ENCODE results near the gene PEAK1. TPM values are rescaled to one million over a fixed set of nuclear protein-coding genes. Genes with fewer than 3 reads are reported as not detected.
"Not testable (repeated sequence)": the region's sequence is repeated elsewhere in the genome, so short reads cannot be mapped to it uniquely, and the experiment has no call there.

The PEAK1 gene
- total and polyA plus RNA-seq, 4 experiments from 2014 or later: 2.2 to 10.1 (median 7.8) TPM; not detected in 1

DNA sequence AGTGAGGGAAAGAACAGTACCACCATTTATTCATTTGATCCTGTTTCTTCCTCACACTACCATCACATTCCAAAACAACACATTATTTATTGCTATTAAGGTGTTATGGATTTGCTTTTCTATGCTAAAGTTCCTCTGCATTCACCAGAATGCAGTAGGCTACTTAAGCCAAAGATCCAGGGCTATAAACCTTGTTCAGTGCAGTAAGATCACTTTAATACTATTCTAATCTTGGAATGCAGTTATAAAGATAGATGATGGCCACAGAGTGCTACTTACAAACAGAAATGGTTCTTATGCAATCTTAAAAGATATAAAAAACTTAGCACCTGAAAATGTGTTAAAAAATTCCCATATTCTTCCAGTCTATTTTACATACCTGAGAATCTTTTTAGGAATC is 241.5 kb downstream of the PEAK1 start:
- Mint-ChIP-seq H3K36me3 (peaks cover 0 to 14% of the 10 kb centered on the region in 2 donors), H3K27ac (peak overlapping the region in 1 of 7 donors; percentile 13), H3K9me3 (no peaks in the 10 kb centered on the region), H3K4me3 (no peak overlapping the region), H3K27me3 (no peaks in the 10 kb centered on the region), H3K4me1 (peaks cover 11 to 33% (median 20%) of the 10 kb centered on the region in 4 donors)
- Histone ChIP-seq H3K4me3 (ENCODE audit: low read length in 2 of 2) (no peak overlapping the region), H3K27ac (ENCODE audit: low read depth, low read length) (no peak overlapping the region), H3K36me3 (ENCODE audit: insufficient read depth, low read length) (no peaks in the 10 kb centered on the region), H3K27me3 (ENCODE audit: insufficient read depth, low read length) (no peaks in the 10 kb centered on the region), H3K9me3 (ENCODE audit: control insufficient read depth in 1 of 2, low read length in 2 of 2) (no peaks in the 10 kb centered on the region), H3K4me1 (ENCODE audit: insufficient read depth, low read length) (peaks cover 14% of the 10 kb centered on the region)
- ChIA-PET POLR2A (ENCODE audit: partially characterized antibody) (no interaction called here), CTCF (ENCODE audit: partially characterized antibody) (no interaction called here)
- DNase-seq: no peak
- intact Hi-C loops (cut with micrococcal nuclease): no loop called here

GRCh38 chr15:77176148-77176547 is 243.8 kb downstream of the PEAK1 start:
- H3K27me3 ChIP-seq (ENCODE audit: insufficient read depth, low read length); H3K9me3 Mint-ChIP-seq; H3K36me3 ChIP-seq (ENCODE audit: insufficient read depth, low read length); DNase-seq; H3K27ac ChIP-seq (ENCODE audit: low read depth, low read length); H3K9me3 ChIP-seq (ENCODE audit: control insufficient read depth in 1 of 2, low read length in 2 of 2); intact Hi-C loops (cut with micrococcal nuclease); H3K27me3 Mint-ChIP-seq; H3K4me3 ChIP-seq (ENCODE audit: low read length in 2 of 2); POLR2A ChIA-PET (ENCODE audit: partially characterized antibody); H3K4me3 Mint-ChIP-seq; H3K27ac Mint-ChIP-seq: not testable (repeated sequence)
- CTCF ChIA-PET (ENCODE audit: partially characterized antibody): interaction anchor here (1.2 kb wide), 1 partner anchor 203 kb away, joined by 3 read pairs; no protein-coding TSS in a partner anchor
- peaks cover 0 to 13% of the 10 kb centered on the region in 2 donors for H3K36me3 Mint-ChIP-seq
- H3K4me1 ChIP-seq (ENCODE audit: insufficient read depth, low read length): peaks cover 14% of the 10 kb centered on the region
- H3K4me1 Mint-ChIP-seq: peaks cover 6 to 21% (median 17%) of the 10 kb centered on the region in 4 donors

- H3K36me3 Mint-ChIP-seq: peaks cover 0 to 4% of the 10 kb centered on the region in 2 donors
Measured at GRCh38 chr15:77173487-77173886, 246.4 kb downstream of the PEAK1 start.

GRCh38 chr15:77171221-77171967 is 248.5 kb downstream of the PEAK1 start:
- no peak for DNase-seq
- Mint-ChIP-seq H3K27me3 (no peaks in the 10 kb centered on the region), H3K4me1 (no peaks in the 10 kb centered on the region), H3K9me3 (no peaks in the 10 kb centered on the region), H3K4me3 (peak overlapping the region in 1 of 8 donors; percentile 9), H3K36me3 (peaks cover 0 to 4% of the 10 kb centered on the region in 2 donors), H3K27ac (no peak overlapping the region)
- Histone ChIP-seq H3K27me3 (ENCODE audit: insufficient read depth, low read length) (no peaks in the 10 kb centered on the region), H3K9me3 (ENCODE audit: control insufficient read depth in 1 of 2, low read length in 2 of 2) (no peaks in the 10 kb centered on the region), H3K27ac (ENCODE audit: low read depth, low read length) (no peak overlapping the region), H3K4me3 (ENCODE audit: low read length in 2 of 2) (no peak overlapping the region), H3K36me3 (ENCODE audit: insufficient read depth, low read length) (no peaks in the 10 kb centered on the region), H3K4me1 (ENCODE audit: insufficient read depth, low read length) (no peaks in the 10 kb centered on the region)
- ChIA-PET CTCF (ENCODE audit: partially characterized antibody) (no interaction called here), POLR2A (ENCODE audit: partially characterized antibody) (no interaction called here)
- intact Hi-C loops (cut with micrococcal nuclease): no loop called here

More at GRCh38 chr15:77173487-77173886, 246.4 kb downstream of the PEAK1 start:
- POLR2A ChIA-PET (ENCODE audit: partially characterized antibody): no interaction called here
- Histone ChIP-seq H3K27ac (ENCODE audit: low read depth, low read length) (no peak overlapping the region), H3K27me3 (ENCODE audit: insufficient read depth, low read length) (no peaks in the 10 kb centered on the region), H3K36me3 (ENCODE audit: insufficient read depth, low read length) (no peaks in the 10 kb centered on the region), H3K4me3 (ENCODE audit: low read length in 2 of 2) (no peak overlapping the region), H3K9me3 (ENCODE audit: control insufficient read depth in 1 of 2, low read length in 2 of 2) (no peaks in the 10 kb centered on the region), H3K4me1 (ENCODE audit: insufficient read depth, low read length) (no peaks in the 10 kb centered on the region)
- CTCF ChIA-PET (ENCODE audit: partially characterized antibody): no interaction called here
- Mint-ChIP-seq H3K4me1 (peaks cover 0 to 1% (median 0%) of the 10 kb centered on the region in 4 donors), H3K4me3 (no peak overlapping the region), H3K27me3 (no peaks in the 10 kb centered on the region), H3K9me3 (no peaks in the 10 kb centered on the region), H3K27ac (no peak overlapping the region)
- DNase-seq: no peak
- intact Hi-C loops (cut with micrococcal nuclease): no loop called here

DNA sequence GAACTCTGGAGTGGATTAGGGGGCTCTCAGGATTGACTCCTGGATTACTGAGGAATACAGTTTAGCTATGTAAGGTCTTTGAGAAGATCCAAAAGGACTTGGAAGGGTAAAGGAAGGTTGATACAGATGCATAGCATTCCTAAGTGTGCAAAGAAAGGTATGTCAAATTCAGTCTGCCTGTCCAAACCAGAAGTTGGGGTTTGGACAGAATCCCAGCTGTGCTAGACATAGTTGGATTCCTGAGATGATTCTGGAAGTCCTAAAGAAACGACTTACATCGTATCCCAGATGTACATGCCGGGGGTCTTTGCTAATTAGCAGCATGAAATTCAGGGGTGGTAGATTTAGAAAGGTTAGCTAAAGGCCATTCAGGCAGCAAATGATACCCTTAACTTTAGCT is 251.3 kb downstream of the PEAK1 start:
- Histone ChIP-seq H3K4me3 (ENCODE audit: low read length in 2 of 2) (no peak overlapping the region), H3K36me3 (ENCODE audit: insufficient read depth, low read length) (no peaks in the 10 kb centered on the region), H3K27ac (ENCODE audit: low read depth, low read length) (no peak overlapping the region), H3K9me3 (ENCODE audit: control insufficient read depth in 1 of 2, low read length in 2 of 2) (no peaks in the 10 kb centered on the region), H3K27me3 (ENCODE audit: insufficient read depth, low read length) (no peaks in the 10 kb centered on the region), H3K4me1 (ENCODE audit: insufficient read depth, low read length) (peaks cover 7% of the 10 kb centered on the region)
- ChIA-PET CTCF (ENCODE audit: partially characterized antibody) (no interaction called here), POLR2A (ENCODE audit: partially characterized antibody) (no interaction called here)
- H3K9me3 Mint-ChIP-seq: no peaks in the 10 kb centered on the region
- peaks cover 4 to 10% (median 7%) of the 10 kb centered on the region in 4 donors for H3K4me1 Mint-ChIP-seq
- intact Hi-C loops (cut with micrococcal nuclease): no loop called here
- no peak for DNase-seq
- no peak overlapping the region for H3K27ac Mint-ChIP-seq
- H3K36me3 Mint-ChIP-seq: peaks cover 0 to 4% of the 10 kb centered on the region in 2 donors
- no peaks in the 10 kb centered on the region for H3K27me3 Mint-ChIP-seq
- H3K4me3 Mint-ChIP-seq: no peak overlapping the region

- H3K4me3 ChIP-seq (ENCODE audit: low read length in 2 of 2): no peak overlapping the region
- Mint-ChIP-seq H3K4me1 (peaks cover 8 to 15% (median 11%) of the 10 kb centered on the region in 4 donors), H3K9me3 (no peaks in the 10 kb centered on the region), H3K27me3 (no peaks in the 10 kb centered on the region), H3K27ac (no peak overlapping the region), H3K4me3 (no peak overlapping the region), H3K36me3 (no peaks in the 10 kb centered on the region)
- H3K9me3 ChIP-seq (ENCODE audit: control insufficient read depth in 1 of 2, low read length in 2 of 2): no peaks in the 10 kb centered on the region
- DNase-seq: no peak
- H3K4me1 ChIP-seq (ENCODE audit: insufficient read depth, low read length): peaks cover 12% of the 10 kb centered on the region
- no peaks in the 10 kb centered on the region for H3K36me3 ChIP-seq (ENCODE audit: insufficient read depth, low read length)
- CTCF ChIA-PET (ENCODE audit: partially characterized antibody): no interaction called here
- H3K27me3 ChIP-seq (ENCODE audit: insufficient read depth, low read length): no peaks in the 10 kb centered on the region
- intact Hi-C loops (cut with micrococcal nuclease): no loop called here
- no peak overlapping the region for H3K27ac ChIP-seq (ENCODE audit: low read depth, low read length)
- POLR2A ChIA-PET (ENCODE audit: partially characterized antibody): no interaction called here
Measured at GRCh38 chr15:77168141-77168540, 251.8 kb downstream of the PEAK1 start.

DNA sequence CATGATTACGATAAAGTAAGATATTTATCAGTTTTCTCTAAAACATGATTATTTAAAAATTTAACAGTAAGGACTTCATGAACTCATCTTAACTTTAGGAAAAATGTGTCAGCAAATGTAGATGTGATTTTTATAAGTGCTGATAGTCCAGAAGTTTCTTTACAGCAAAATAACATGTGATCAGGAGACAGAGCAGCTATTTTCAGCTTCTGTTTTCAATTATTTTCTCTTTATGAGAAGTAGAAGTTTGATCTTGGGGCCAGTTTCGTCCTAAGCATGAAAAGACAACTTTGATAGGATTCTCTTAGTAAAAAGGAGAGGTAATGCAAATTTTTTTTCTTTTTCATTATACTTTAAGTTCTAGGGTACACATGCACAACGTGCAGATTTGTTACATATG is 252.5 kb downstream of the PEAK1 start:
- Mint-ChIP-seq H3K9me3 (no peaks in the 10 kb centered on the region), H3K4me3 (no peak overlapping the region), H3K36me3 (no peaks in the 10 kb centered on the region), H3K27me3 (no peaks in the 10 kb centered on the region), H3K27ac (no peak overlapping the region), H3K4me1 (peaks cover 9 to 19% (median 13%) of the 10 kb centered on the region in 4 donors)
- Histone ChIP-seq H3K27ac (ENCODE audit: low read depth, low read length) (no peak overlapping the region), H3K36me3 (ENCODE audit: insufficient read depth, low read length) (no peaks in the 10 kb centered on the region), H3K9me3 (ENCODE audit: control insufficient read depth in 1 of 2, low read length in 2 of 2) (no peaks in the 10 kb centered on the region), H3K4me1 (ENCODE audit: insufficient read depth, low read length) (peaks cover 13% of the 10 kb centered on the region), H3K4me3 (ENCODE audit: low read length in 2 of 2) (no peak overlapping the region), H3K27me3 (ENCODE audit: insufficient read depth, low read length) (no peaks in the 10 kb centered on the region)
- ChIA-PET POLR2A (ENCODE audit: partially characterized antibody) (no interaction called here), CTCF (ENCODE audit: partially characterized antibody) (no interaction called here)
- intact Hi-C loops (cut with micrococcal nuclease): no loop called here
- DNase-seq: no peak

Measured in CD4-positive, alpha-beta memory T cell (primary cell).